ENCODE measurements around the gene KPNA6. TPM values are rescaled to one million over a fixed set of nuclear protein-coding genes. Genes with fewer than 3 reads are reported as not detected.
A peak's percentile ranks its signal among the peaks of the same experiment; 100 is the strongest.
"Not testable (repeated sequence)": the region's sequence is repeated elsewhere in the genome, so short reads cannot be mapped to it uniquely, and the experiment has no call there.

The KPNA6 gene
- total RNA-seq, 1 donor from 2014 or later, result 63.6 TPM

DNA sequence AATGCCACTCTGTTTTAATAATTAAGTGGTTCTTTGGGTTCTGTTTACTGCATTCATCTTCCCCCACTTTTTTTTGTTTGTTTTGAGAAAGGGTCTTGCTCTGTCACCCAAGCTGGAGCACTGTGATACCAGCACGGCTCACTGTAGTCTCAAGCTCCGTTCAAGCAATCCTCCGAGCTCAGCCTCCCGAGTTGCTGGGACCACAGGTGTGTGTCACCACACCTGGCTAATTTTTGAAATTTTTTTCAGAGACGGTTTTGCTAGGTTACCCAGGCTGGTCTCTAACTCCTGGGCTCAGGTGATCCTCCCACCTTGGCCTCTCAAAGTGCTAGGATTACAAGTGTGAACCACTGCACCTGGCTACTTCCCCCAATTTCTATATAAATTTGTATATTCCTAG lies 29.3 kb downstream of the KPNA6 start:
- H3K9me3 Mint-ChIP-seq, result no peaks in the 10 kb centered on the region
- no peaks in the 10 kb centered on the region for H3K36me3 Mint-ChIP-seq (ENCODE audit: low read depth)
- DNase-seq (ENCODE audit: low read depth, low spot score), result no peak
- no peak overlapping the region for H3K27ac Mint-ChIP-seq (ENCODE audit: unreplicated experiment)
- peaks cover 6% of the 10 kb centered on the region for H3K4me1 Mint-ChIP-seq
- H3K4me3 Mint-ChIP-seq, result no peak overlapping the region
- TF ChIP-seq, protein P1, sequence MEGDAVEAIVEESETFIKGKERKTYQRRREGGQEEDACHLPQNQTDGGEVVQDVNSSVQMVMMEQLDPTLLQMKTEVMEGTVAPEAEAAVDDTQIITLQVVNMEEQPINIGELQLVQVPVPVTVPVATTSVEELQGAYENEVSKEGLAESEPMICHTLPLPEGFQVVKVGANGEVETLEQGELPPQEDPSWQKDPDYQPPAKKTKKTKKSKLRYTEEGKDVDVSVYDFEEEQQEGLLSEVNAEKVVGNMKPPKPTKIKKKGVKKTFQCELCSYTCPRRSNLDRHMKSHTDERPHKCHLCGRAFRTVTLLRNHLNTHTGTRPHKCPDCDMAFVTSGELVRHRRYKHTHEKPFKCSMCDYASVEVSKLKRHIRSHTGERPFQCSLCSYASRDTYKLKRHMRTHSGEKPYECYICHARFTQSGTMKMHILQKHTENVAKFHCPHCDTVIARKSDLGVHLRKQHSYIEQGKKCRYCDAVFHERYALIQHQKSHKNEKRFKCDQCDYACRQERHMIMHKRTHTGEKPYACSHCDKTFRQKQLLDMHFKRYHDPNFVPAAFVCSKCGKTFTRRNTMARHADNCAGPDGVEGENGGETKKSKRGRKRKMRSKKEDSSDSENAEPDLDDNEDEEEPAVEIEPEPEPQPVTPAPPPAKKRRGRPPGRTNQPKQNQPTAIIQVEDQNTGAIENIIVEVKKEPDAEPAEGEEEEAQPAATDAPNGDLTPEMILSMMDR (conservative IDR thresholded peaks at IDR 0.05), result no peak
- no peaks in the 10 kb centered on the region for H3K27me3 Mint-ChIP-seq (ENCODE audit: low read depth)

DNA sequence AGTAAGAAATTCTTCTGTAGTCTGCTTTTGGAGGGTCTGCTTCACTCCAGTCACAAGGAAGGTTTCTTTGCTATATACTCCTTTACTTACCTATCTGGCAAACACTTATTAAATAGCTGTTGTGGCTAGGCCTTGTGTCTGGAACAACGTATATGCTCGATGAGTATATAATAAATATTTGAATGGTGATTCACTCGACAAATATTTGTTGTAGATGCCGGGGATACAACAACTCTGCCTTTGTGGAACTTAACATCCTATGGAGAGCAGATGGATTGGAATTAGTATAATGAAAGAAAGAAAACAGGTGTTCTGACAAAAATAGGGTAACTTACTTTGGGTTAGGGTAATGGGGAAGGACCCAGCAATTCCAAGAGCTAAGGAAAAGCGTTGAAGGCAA lies 31.1 kb downstream of the KPNA6 start:
- no peak for DNase-seq (ENCODE audit: low read depth, low spot score)
- Mint-ChIP-seq H3K4me3 (no peak overlapping the region), H3K27me3 (ENCODE audit: low read depth) (no peaks in the 10 kb centered on the region), H3K9me3 (no peaks in the 10 kb centered on the region), H3K27ac (ENCODE audit: unreplicated experiment) (no peak overlapping the region), H3K36me3 (ENCODE audit: low read depth) (no peaks in the 10 kb centered on the region), H3K4me1 (peaks cover 19% of the 10 kb centered on the region)
- TF ChIP-seq, protein P1 (conservative IDR thresholded peaks at IDR 0.05), result no peak

DNA sequence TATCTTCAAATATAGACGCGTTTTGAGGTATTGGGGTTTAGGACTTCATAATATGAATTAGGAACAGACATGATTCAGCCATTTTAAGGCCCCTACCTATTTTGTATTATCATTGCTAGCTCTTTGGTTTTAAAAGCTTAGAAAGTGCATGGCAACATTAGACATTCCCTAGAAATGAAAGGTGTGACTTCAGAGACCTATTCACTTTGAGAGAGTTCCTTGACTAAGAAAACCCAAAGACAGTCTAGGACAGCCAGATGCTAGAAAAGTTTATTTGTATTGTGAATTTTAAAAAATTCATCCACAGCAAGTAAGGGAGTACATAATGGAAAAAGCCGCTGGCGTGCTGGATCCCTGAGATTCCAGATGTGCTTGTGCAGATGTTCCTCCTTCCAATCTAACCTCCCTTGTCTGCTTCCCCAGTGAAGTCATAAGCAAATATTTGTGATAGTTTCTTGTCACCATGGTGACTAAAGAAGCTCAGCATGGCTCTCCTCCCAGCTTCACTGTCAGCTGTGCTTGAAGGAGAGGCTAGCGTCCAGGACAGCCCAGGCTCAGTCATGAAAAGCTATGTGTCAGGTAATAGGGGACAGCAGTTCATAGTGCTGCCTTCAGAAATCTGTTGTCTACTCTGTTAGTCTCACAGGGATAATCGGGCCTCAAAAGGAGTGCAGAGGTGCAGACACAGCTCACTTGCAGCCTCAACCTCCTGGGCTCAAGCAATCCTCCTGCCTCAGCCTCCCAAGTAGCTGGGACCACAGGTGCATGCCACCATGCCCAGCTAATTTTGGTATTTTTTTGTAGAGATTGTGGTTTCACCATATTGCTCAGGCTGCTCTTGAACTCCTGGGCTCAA lies 34.8 kb downstream of the KPNA6 start:
- TF ChIP-seq, protein P1 (conservative IDR thresholded peaks at IDR 0.05), result no peak
- peak; percentile 5 for DNase-seq (ENCODE audit: low read depth, low spot score)
- peaks cover 4% of the 10 kb centered on the region for H3K36me3 Mint-ChIP-seq (ENCODE audit: low read depth)
- H3K9me3 Mint-ChIP-seq, result no peaks in the 10 kb centered on the region
- H3K27me3 Mint-ChIP-seq (ENCODE audit: low read depth), result no peaks in the 10 kb centered on the region
- peaks cover 19% of the 10 kb centered on the region for H3K4me1 Mint-ChIP-seq
- peak overlapping the region; percentile 23 for H3K27ac Mint-ChIP-seq (ENCODE audit: unreplicated experiment)
- no peak overlapping the region for H3K4me3 Mint-ChIP-seq

DNA sequence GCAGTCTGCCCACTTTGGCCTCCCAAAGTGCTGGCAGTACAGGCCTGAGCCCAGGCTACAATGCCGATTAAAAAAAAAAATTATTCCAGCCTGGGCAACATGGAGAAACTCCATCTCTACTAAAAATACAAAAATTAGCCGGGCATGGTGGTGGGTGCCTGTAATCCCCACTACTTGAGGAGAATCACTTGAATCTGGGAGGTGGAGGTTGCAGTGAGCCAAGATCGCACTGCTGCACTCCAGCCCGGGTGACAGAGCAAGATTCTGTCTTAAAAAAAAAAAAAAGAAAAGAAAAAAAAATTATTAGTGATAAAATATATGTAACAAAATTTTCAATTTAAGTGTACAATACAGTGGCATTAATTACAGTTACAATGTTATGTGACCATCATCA lies 35.4 kb downstream of the KPNA6 start:
- Mint-ChIP-seq H3K36me3 (ENCODE audit: low read depth) (peaks cover 10% of the 10 kb centered on the region), H3K4me1 (peaks cover 19% of the 10 kb centered on the region)
- H3K27me3 Mint-ChIP-seq (ENCODE audit: low read depth); H3K27ac Mint-ChIP-seq (ENCODE audit: unreplicated experiment); H3K9me3 Mint-ChIP-seq; DNase-seq (ENCODE audit: low read depth, low spot score); H3K4me3 Mint-ChIP-seq: not testable (repeated sequence)

DNA sequence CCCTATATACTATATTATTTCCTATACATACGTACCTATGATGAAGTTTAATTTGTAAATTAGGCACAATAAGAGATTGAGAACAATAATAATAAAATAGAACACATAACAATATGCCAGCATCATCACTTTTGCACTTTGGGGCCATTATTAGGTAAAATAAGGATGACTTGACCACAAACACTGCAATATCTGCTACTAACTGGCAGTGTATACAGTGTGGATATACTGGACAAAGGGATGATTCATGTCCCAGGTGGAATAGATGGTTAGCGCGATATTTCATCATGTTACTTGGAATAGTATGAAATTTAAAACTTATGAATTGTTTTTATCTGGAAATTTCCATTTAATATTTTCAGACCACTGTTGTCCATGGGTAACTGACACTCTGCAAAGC lies 36.2 kb downstream of the KPNA6 start:
- TF ChIP-seq, protein P1 (conservative IDR thresholded peaks at IDR 0.05), result no peak
- peaks cover 19% of the 10 kb centered on the region for H3K4me1 Mint-ChIP-seq
- no peak for DNase-seq (ENCODE audit: low read depth, low spot score)
- H3K27me3 Mint-ChIP-seq (ENCODE audit: low read depth), result no peaks in the 10 kb centered on the region
- H3K36me3 Mint-ChIP-seq (ENCODE audit: low read depth), result peaks cover 14% of the 10 kb centered on the region
- H3K27ac Mint-ChIP-seq (ENCODE audit: unreplicated experiment), result no peak overlapping the region
- H3K9me3 Mint-ChIP-seq, result no peaks in the 10 kb centered on the region
- no peak overlapping the region for H3K4me3 Mint-ChIP-seq

DNA sequence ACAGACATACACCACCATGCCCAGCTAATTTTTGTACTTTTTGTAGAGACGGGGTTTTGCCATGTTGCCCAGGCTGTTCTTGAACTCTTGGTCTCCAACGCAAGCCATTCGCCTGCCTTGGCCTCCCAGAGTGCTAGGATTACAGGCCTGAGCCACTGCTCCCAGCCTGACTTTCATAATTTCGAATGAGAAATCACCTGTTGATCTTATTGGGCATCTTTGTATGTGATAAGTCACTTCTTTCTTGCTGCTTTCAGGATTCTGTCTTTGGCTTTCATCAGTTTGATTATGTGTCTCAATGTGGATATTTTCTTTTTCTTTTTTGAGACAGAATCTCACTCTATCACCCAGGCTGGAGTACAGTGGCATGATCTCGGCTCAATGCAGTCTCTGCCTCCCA lies 39.9 kb downstream of the KPNA6 start:
- H3K4me1 Mint-ChIP-seq, result peaks cover 10% of the 10 kb centered on the region
- not testable (repeated sequence) for H3K27me3 Mint-ChIP-seq (ENCODE audit: low read depth); H3K27ac Mint-ChIP-seq (ENCODE audit: unreplicated experiment); H3K9me3 Mint-ChIP-seq; H3K4me3 Mint-ChIP-seq; DNase-seq (ENCODE audit: low read depth, low spot score)
- H3K36me3 Mint-ChIP-seq (ENCODE audit: low read depth), result peaks cover 14% of the 10 kb centered on the region

Measured in neural crest cell (in vitro differentiated cells).